Skeletal muscle satellite cell (primary cell): ENCODE results near the gene GKN1.

ENCODE experiments used
- H3K27me3 ChIP-seq: 2 replicates; pipeline ENCODE4 v1.7.0; 2013; ENCODE audit warnings: low read length; ENCODE audit not compliant: control insufficient read depth, insufficient read depth
- H3K36me3 ChIP-seq: 2 replicates; pipeline ENCODE4 v1.7.0; 2013; ENCODE audit warnings: mild to moderate bottlenecking, control low read depth, low read length; ENCODE audit not compliant: insufficient read depth
- H3K4me1 ChIP-seq: 2 replicates; pipeline ENCODE4 v1.7.0; 2013; ENCODE audit warnings: low read length; ENCODE audit not compliant: control insufficient read depth, insufficient read depth
- H3K4me2 ChIP-seq: 2 replicates; pipeline ENCODE4 v1.7.0; 2013; ENCODE audit warnings: mild to moderate bottlenecking, low read length
- H3K4me3 ChIP-seq: 2 replicates; pipeline ENCODE4 v1.7.0; 2013; ENCODE audit warnings: low read length
- H3K9ac ChIP-seq: 2 replicates; pipeline ENCODE4 v1.7.0; 2013; ENCODE audit warnings: mild to moderate bottlenecking, low read depth, low read length, moderate library complexity
- H3K9me3 ChIP-seq: replicated peaks from 2 replicates; pipeline ENCODE4 v1.7.0; 2013; ENCODE audit warnings: mild to moderate bottlenecking, control low read depth, low read length

The GKN1 gene

GRCh38 chr2:69021727-69022126 is 47.3 kb downstream of the GKN1 start:
- no peak overlapping the region for H3K4me2 ChIP-seq
- no peaks in the 10 kb centered on the region for H3K27me3 ChIP-seq
- no peak overlapping the region for H3K4me3 ChIP-seq
- no peak overlapping the region for H3K9ac ChIP-seq
- H3K36me3 ChIP-seq = peaks cover 4% of the 10 kb centered on the region
- no peaks in the 10 kb centered on the region for H3K9me3 ChIP-seq
- H3K4me1 ChIP-seq = peaks cover 45% of the 10 kb centered on the region

- H3K9me3 ChIP-seq = no peaks in the 10 kb centered on the region
- no peak overlapping the region for H3K4me2 ChIP-seq
- peaks cover 36% of the 10 kb centered on the region for H3K4me1 ChIP-seq
- no peak overlapping the region for H3K4me3 ChIP-seq
- H3K27me3 ChIP-seq = no peaks in the 10 kb centered on the region
- no peak overlapping the region for H3K9ac ChIP-seq
- peaks cover 10% of the 10 kb centered on the region for H3K36me3 ChIP-seq
These were observed 48.1 kb downstream of the GKN1 start for GRCh38 chr2:69022548-69022947.

- H3K4me2 ChIP-seq = no peak overlapping the region
- no peak overlapping the region for H3K4me3 ChIP-seq
- no peaks in the 10 kb centered on the region for H3K9me3 ChIP-seq
- H3K9ac ChIP-seq = no peak overlapping the region
- peaks cover 29% of the 10 kb centered on the region for H3K4me1 ChIP-seq
- H3K27me3 ChIP-seq = no peaks in the 10 kb centered on the region
- peaks cover 10% of the 10 kb centered on the region for H3K36me3 ChIP-seq
These were observed 48.8 kb downstream of the GKN1 start for GRCh38 chr2:69023236-69023635.

GRCh38 chr2:69026026-69026425 is 51.6 kb downstream of the GKN1 start:
- H3K9ac ChIP-seq = no peak overlapping the region
- H3K4me2 ChIP-seq = no peak overlapping the region
- H3K27me3 ChIP-seq = no peaks in the 10 kb centered on the region
- H3K9me3 ChIP-seq = no peaks in the 10 kb centered on the region
- peaks cover 10% of the 10 kb centered on the region for H3K36me3 ChIP-seq
- peaks cover 12% of the 10 kb centered on the region for H3K4me1 ChIP-seq
- no peak overlapping the region for H3K4me3 ChIP-seq

- no peak overlapping the region for H3K9ac ChIP-seq
- H3K4me2 ChIP-seq = no peak overlapping the region
- H3K4me3 ChIP-seq = no peak overlapping the region
- no peaks in the 10 kb centered on the region for H3K9me3 ChIP-seq
- peaks cover 9% of the 10 kb centered on the region for H3K4me1 ChIP-seq
- peaks cover 10% of the 10 kb centered on the region for H3K36me3 ChIP-seq
- H3K27me3 ChIP-seq = no peaks in the 10 kb centered on the region
These were observed 52.4 kb downstream of the GKN1 start for GRCh38 chr2:69026691-69027459.
